Stimulated activated naive CD4-positive, alpha-beta T cell treated with Interleukin-2 at 50 U/mL for 16 hours (primary cell): Measurements from ENCODE around the gene AVEN.
A peak's percentile ranks its signal among the peaks of the same experiment; 100 is the strongest.
"Not testable (repeated sequence)": the region's sequence is repeated elsewhere in the genome, so short reads cannot be mapped to it uniquely, and the experiment has no call there.

ENCODE experiments used
- DNase-seq: peaks from one replicate; lab custom pipeline; 2025; lab: John Stamatoyannopoulos, UW

The AVEN gene

DNA sequence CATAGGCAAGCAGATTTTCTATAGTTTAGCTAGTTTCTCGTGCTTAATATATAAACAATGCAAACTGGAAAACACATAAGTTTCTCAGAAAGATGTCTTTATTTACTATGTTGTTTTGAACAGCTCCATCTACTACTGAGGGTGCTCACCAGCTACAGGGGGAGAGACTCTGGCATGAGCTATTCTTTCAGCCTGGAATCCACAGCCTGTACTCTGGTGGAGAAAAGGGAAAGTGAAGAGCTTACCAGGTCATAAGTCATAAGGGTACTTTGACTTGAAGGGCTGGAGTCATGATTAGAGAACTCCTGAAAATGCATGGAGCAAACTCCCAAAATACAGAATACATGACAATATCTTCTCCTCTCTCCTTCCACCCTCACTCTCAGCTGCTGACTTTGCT, 4.4 kb upstream of the AVEN start:
- DNase-seq: no peak

GRCh38 chr15:34039790-34040113, 748 bp upstream of the AVEN start:
- DNase-seq: no peak

GRCh38 chr15:34038023-34038870, 757 bp downstream of the AVEN start:
- peak; percentile 67 for DNase-seq

- no peak for DNase-seq
These were observed 6.8 kb downstream of the AVEN start for GRCh38 chr15:34031987-34032760.

DNA sequence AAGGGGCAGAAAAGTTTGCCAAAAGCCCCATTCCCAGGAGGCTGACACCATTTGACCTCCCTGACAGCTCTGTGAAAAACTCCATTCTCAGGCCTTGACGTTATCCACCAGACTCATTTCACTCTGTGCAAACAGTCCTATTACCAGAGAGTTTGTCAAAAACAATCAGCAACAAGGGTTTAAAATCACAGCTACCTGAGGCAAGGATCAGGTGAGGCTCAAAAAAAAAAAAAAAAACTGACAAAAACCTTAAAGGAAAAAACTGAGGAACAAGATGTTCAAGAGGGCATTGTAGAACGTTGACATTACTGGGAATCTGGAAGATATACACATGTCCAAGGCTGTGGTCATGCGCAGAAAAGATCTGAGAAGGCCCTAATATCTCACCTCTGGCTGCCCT, 11.4 kb downstream of the AVEN start:
- DNase-seq: no peak

DNA sequence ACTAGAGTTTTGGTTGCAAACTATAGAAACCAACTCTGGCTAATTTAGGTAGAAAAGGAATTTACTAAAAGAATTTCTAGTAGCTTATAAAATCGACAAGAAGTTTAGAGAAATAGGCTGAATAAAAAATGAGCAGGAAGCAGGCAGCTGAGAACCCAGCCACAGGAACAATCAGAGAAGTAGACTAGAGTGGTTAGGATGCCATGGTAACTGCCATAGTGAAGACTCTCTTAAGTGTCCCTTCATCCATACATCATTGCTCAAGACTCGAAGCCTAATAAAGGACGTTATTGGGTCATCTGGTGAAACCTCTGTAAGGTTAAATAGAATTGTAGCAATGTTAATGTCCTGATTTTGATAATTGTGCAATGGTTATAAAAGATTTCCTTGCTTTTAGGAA, 13.8 kb downstream of the AVEN start:
- DNase-seq: no peak

GRCh38 chr15:34023907-34024306, 15.1 kb downstream of the AVEN start:
- no peak for DNase-seq

- DNase-seq: no peak
These were observed 19.5 kb downstream of the AVEN start for GRCh38 chr15:34019369-34019990.

- DNase-seq: not testable (repeated sequence)
These were observed 20.3 kb downstream of the AVEN start for GRCh38 chr15:34018738-34019137.

- no peak for DNase-seq
These were observed 20.9 kb downstream of the AVEN start for GRCh38 chr15:34018021-34018645.

GRCh38 chr15:34014556-34014955, 24.4 kb downstream of the AVEN start:
- no peak for DNase-seq

DNA sequence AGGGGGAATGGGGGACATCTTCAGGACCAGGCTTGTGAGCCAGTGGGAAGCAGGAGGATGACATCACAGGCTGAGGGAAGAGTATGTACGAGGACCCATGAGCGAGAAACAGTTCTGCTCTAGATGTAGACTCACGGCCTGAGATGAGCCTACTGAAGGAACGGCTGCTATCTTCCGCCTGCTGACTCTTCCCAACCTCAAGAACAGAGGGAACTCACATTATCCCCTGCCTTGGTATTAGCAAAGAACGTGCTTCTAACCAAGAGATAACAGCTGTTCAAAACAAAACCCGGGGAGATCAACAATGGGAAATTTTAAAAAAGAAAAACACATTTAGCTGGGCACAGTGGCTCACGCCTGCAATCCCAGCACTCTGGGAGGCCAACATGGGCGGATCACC, 25.3 kb downstream of the AVEN start:
- DNase-seq: no peak

GRCh38 chr15:34012461-34013028, 26.5 kb downstream of the AVEN start:
- no peak for DNase-seq

GRCh38 chr15:34011481-34011880, 27.5 kb downstream of the AVEN start:
- no peak for DNase-seq

GRCh38 chr15:34010921-34011320, 28.1 kb downstream of the AVEN start:
- DNase-seq: no peak

- DNase-seq: no peak
These were observed 29.3 kb downstream of the AVEN start for GRCh38 chr15:34009656-34010055.

DNA sequence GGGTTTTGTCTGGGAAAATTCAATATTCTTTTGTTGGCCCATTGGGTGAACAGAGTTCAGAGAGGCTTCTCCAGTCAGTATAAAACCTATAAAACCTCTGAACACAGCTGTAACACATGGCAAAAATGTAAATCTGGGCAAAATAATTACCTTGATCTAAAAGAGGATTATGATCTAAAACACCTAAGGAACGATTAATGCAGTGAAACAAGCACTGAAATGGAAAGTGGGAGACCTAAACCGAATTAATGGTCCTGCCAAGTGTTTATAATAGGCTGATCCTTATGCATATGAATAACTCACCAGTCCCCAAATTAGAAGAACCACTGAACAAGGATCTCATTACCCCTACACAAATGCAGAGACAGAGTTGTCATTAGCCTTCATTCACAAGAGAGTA, 32.6 kb downstream of the AVEN start:
- DNase-seq: no peak

GRCh38 chr15:34001536-34001935, 37.5 kb downstream of the AVEN start:
- no peak for DNase-seq

GRCh38 chr15:33995666-33996065, 43.3 kb downstream of the AVEN start:
- not testable (repeated sequence) for DNase-seq

DNA sequence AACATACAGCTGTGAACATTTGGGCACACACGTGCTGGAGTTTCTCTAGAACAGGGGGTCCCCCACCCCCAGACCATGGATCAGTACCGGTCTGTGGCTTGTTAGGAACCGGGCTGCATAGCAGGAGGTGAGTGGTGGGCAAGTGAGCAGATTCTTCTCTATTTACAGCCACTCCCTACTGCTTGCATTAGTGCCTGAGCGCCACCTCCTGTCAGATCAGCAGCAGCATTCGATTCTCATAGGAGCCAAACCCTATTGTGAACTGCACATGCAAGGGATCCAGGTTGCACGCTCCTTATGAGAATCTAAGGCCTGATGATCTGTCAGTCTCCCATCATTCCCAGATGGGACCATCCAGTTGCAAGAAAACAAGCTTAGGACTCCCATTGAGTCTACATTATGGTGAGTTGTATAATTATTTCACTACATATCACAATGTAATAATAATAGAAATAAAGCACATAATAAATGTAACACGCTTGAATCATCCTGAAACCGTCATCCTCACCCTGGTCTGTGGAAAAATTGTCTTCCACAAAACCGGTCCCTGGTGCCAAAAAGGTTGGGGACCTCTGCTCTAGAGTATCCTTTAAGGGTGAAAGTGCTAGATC, 44.9 kb downstream of the AVEN start:
- DNase-seq: no peak

DNA sequence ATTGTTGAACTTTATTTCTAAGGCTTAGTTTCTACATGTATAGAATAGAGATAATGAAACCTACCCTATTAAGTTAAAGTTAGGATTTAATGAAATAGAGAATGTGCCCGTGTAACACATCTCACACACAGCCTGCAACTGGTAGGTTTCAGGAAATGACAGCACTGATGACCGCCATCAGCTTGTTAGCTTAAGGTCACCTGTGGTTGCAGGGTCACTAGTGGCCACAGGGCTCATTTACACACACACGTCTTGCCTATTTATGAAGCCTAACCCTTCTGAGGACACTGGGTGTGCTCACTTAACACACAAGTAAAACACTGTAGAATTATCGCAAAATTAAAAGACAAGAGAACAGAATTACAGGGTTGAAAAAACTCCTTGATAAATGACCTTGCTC, 50.6 kb downstream of the AVEN start:
- no peak for DNase-seq

GRCh38 chr15:33987444-33987843, 51.6 kb downstream of the AVEN start:
- DNase-seq: no peak
